ENCODE data around the gene OR4F17.
"Not testable (repeated sequence)": the region's sequence is repeated elsewhere in the genome, so short reads cannot be mapped to it uniquely, and the experiment has no call there.

The OR4F17 gene

GRCh38 chr19:106804-107203, at the start of gene OR4F17:
OR4F17 (plus strand) TSS chr19:107104; CDS start chr19:110679, 3,575 bp downstream.
- not testable (repeated sequence) for DNase-seq

GRCh38 chr19:70793-71192, 36.1 kb upstream of the OR4F17 start:
- not testable (repeated sequence) for DNase-seq

- DNase-seq = not testable (repeated sequence)
Observed at GRCh38 chr19:82864-83263, 24.0 kb upstream of the OR4F17 start.

- not testable (repeated sequence) for DNase-seq
Observed at GRCh38 chr19:83626-84025, 23.3 kb upstream of the OR4F17 start.

- not testable (repeated sequence) for DNase-seq
Observed at GRCh38 chr19:90678-91077, 16.2 kb upstream of the OR4F17 start.

- DNase-seq = not testable (repeated sequence)
Observed at GRCh38 chr19:94794-95193, 12.1 kb upstream of the OR4F17 start.

GRCh38 chr19:97647-98046, 9.3 kb upstream of the OR4F17 start:
- not testable (repeated sequence) for DNase-seq

- DNase-seq = not testable (repeated sequence)
Observed at GRCh38 chr19:120443-121140, 13.7 kb downstream of the OR4F17 start.

Measured in left hindlimb (tissue), 1 donor.